GM13976 (cell line): ENCODE measurements around the gene CLCNKB.
"Not testable (repeated sequence)": the region's sequence is repeated elsewhere in the genome, so short reads cannot be mapped to it uniquely, and the experiment has no call there.

Source experiments
- DNase-seq: peaks from one replicate; pipeline ENCODE4 v3.0.0; 2012; ENCODE audit warnings: low spot score
- CTCF ChIP-seq: IDR thresholded peaks from 2 replicates; pipeline ENCODE4 v1.5.1; 2012; ENCODE audit warnings: borderline replicate concordance, mild to moderate bottlenecking; ENCODE audit not compliant: insufficient read depth; ENCODE audit errors: extremely low read depth, missing control alignments, control extremely low read depth
- in situ Hi-C: fragments of 300-500 bp; cut with MboI; formaldehyde crosslinking; loops from one replicate; pipeline ENCODE4 v1.12.0; 2022; ENCODE audit warnings: low sequenced_read_pairs, mixed read lengths, inconsistent platforms; ENCODE audit not compliant: unreplicated experiment

CLCNKB gene

GRCh38 chr1:16032388-16033102 lies 11.0 kb upstream of the CLCNKB start:
- peak; percentile 93 for TF ChIP-seq CTCF
- peak; percentile 93 for DNase-seq
- in situ Hi-C loops: no loop called here

- in situ Hi-C loops, DNase-seq: not testable (repeated sequence)
Observed at GRCh38 chr1:16033103-16033632, 10.4 kb upstream of the CLCNKB start.

- DNase-seq, in situ Hi-C loops: not testable (repeated sequence)
Observed at GRCh38 chr1:16036461-16036860, 7.1 kb upstream of the CLCNKB start.

- TF ChIP-seq CTCF: no peak
- DNase-seq: no peak
- in situ Hi-C loops: no loop called here
Observed at GRCh38 chr1:16038620-16038912, 5.0 kb upstream of the CLCNKB start.

GRCh38 chr1:16039871-16040270 lies 3.7 kb upstream of the CLCNKB start:
- in situ Hi-C loops, DNase-seq: not testable (repeated sequence)

- DNase-seq: no peak
- in situ Hi-C loops: no loop called here
- no peak for TF ChIP-seq CTCF
Observed at GRCh38 chr1:16041200-16041599, 2.4 kb upstream of the CLCNKB start.

- DNase-seq: no peak
- no peak for TF ChIP-seq CTCF
- in situ Hi-C loops: no loop called here
Observed at GRCh38 chr1:16042096-16042495, 1.5 kb upstream of the CLCNKB start.

- in situ Hi-C loops: not testable (repeated sequence)
Observed at GRCh38 chr1:16042654-16043053, 928 bp upstream of the CLCNKB start.

GRCh38 chr1:16043950-16044349 lies 368 bp downstream of the CLCNKB start:
- TF ChIP-seq CTCF: no peak
- DNase-seq: no peak
- in situ Hi-C loops: no loop called here

More at GRCh38 chr1:16042654-16043053, 928 bp upstream of the CLCNKB start:
- not testable (repeated sequence) for DNase-seq
